G401 (cell line): ENCODE data around the gene CASQ2. TPM values are rescaled to one million over a fixed set of nuclear protein-coding genes. Genes with fewer than 3 reads are reported as not detected.

Experiments used
- DNase-seq: peaks from one replicate; pipeline ENCODE4 v3.0.0-alpha.2; 2015; ENCODE audit warnings: low spot score
- in situ Hi-C: cut with HindIII; loops from 2 replicates; pipeline ENCODE4 v1.10.0; 2016; ENCODE audit warnings: low sequenced_read_pairs, mixed read lengths
- total RNA-seq: library from RNA; depleted of rRNA; stranded (reverse); fragments of >200 nt; shearing (Covaris generic); gene quantifications from 2 replicates; pipeline ENCODE4 v1.2.3, GENCODE V29; 2014

CASQ2 gene
- total RNA-seq, 1 experiment from 2014 or later: not detected

GRCh38 chr1:115710859-115711624 lies 57.5 kb downstream of the CASQ2 start:
- in situ Hi-C loops: no loop called here

DNA sequence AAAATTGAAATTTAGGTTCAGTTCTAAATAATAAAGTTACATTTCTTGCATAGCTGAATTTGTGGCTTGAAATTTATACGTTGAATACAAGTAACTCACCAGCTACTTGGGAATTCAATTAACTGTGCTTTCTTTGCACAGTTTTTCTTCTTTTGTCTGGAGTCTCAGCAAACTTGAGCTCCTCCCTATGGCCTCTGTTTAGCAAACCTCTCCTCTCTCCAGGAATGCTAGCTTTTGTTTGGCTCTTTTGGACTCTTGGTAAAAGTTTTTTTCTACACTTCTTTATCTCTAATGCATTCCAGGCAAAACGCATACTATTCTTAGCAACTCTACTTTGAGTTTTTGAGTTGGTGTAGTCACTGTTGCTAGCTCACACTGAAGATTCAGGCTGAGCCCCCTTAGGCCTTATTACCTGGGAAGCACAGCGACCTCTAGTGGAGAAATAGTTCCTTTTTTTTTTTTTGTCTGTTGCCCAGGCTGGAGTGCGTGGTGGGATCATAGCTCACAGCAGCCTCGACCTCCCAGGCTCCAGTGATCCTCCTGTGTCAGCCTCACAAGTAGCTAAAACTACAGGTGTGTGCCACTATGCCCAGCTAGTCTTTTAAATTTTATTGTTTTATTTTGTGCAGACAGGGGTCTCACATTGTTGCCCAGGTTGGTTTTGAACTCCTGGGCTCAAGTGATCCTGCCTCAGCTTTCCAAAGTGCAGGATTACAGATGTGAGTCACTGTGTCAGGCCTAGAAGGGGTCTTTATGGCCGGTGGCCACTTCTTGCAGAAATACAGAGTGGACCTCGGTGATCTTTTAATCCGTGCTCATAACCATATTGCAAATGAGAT lies 61.7 kb downstream of the CASQ2 start:
- in situ Hi-C loops: no loop called here
- DNase-seq: peak; percentile 23

More at GRCh38 chr1:115710859-115711624, 57.5 kb downstream of the CASQ2 start:
- DNase-seq: no peak

DNA sequence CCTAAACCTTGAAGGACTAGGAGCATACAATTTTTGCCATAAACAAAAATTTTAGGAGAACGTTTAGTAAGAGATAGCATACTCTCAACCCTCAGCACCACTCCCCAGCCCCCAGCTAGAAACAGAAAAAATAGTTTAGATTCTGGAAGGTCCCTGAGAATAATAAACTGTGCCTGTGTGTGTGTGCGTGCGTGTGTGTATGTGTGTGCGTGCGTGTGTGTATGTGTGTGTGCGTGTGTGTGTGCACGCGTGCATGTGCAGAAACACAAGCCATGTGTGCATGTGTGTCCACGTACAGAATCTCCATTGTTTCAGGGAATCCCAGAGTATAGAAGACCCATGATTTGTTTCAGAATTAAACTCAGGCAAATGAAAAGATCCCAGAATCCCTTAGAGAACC lies 62.6 kb downstream of the CASQ2 start:
- no peak for DNase-seq
- in situ Hi-C loops: no loop called here

- in situ Hi-C loops: no loop called here
- DNase-seq: no peak
Measured at GRCh38 chr1:115705085-115705951, 63.2 kb downstream of the CASQ2 start.

GRCh38 chr1:115702959-115703358 lies 65.6 kb downstream of the CASQ2 start:
- DNase-seq: no peak
- in situ Hi-C loops: no loop called here

DNA sequence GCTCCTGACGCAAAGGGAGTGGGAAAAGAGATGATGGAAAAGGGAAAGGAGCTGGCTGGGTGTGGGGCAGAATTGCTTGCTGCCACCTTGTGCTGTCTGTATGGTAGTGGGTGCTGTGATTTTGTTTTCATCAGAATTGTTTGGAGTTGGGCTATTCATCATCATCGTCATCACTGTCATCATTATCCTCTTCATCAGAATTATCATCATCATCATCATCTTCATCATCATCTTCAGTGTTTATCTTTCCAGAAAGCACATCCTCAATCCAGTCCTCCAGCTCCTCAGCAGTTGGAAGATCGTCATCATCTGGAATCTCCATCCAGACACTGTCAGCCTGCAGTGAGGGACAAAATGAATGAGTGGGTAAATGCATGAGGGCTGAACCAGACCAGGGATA lies 67.4 kb downstream of the CASQ2 start:
- no peak for DNase-seq
- in situ Hi-C loops: no loop called here

GRCh38 chr1:115697619-115698018 lies 70.9 kb downstream of the CASQ2 start:
- no peak for DNase-seq
- in situ Hi-C loops: no loop called here

GRCh38 chr1:115694805-115695204 lies 73.7 kb downstream of the CASQ2 start:
- no peak for DNase-seq
- in situ Hi-C loops: no loop called here

DNA sequence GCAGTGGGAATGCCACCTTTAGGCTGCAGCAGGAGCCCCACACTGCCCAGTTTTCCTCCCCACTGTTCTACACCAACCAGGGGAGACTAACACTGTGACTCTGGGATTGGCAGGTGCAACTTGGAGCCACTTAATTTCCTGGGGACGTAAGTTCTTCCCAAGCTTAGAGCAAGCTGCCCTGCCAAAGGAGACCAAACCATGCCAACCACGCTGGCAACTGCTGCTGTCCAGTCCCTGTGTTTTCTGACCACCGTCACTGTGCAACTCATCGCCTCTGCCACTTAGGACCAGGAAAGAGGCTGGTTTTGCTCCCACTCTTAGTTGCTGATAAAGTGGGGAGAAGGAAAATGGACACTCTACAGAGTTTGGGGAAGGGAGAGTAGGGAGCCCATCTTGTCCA lies 76.3 kb downstream of the CASQ2 start:
- no peak for DNase-seq
- in situ Hi-C loops: no loop called here

DNA sequence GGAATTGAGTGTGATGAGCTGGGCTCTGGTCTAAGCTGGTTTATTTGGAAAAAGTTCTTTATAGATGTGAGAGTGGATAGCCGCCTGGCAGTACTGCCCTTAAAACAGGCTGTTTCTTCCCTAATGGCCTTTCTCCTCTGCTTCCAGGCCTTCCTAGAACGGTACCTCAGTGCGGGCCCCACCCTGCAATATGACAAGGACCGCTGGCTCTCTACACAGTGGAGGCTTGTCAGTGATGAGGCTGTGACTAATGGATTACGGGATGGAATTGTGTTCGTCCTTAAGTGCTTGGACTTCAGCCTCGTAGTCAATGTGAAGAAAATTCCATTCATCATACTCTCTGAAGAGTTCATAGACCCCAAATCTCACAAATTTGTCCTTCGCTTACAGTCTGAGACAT lies 77.5 kb downstream of the CASQ2 start:
- no peak for DNase-seq
- in situ Hi-C loops: no loop called here

DNA sequence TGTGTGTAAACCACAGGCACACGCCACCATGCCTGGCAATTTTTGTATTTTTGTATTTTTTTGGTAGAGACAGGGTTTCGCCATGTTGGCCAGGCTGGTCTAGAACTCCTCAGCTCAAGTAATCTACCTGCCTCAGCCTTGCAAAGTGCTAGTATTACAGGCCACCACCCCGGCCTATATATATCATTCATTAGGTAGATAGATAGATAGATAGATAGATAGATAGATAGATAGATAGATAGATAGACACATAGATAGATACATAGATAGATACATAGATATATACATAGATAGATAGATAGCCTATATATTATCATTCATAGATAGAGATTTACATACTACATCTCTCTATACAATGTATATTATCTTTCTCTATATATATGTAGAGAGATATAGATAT lies 80.8 kb downstream of the CASQ2 start:
- no peak for DNase-seq
- in situ Hi-C loops: no loop called here

GRCh38 chr1:115685029-115685705 lies 83.3 kb downstream of the CASQ2 start:
- in situ Hi-C loops: no loop called here
- DNase-seq: no peak

DNA sequence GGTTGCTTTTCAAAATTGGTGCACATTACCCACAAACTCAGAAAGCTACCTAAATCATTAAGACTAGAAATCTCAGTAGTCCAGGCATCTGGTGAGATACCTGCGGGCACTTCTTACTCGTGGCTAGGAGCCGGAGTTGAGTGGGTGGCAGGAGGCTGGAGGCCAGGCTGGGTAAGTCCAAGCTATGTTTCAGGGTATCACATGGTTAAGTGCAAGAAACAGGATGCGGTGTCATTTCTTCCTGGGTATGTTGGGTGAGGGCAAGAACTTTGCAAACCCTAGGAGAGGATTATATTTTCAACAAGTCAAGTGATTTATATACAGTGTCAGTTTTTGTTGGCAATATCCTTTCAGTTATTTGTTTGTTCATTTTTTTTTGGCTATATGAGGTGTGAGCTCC lies 85.7 kb downstream of the CASQ2 start:
- no peak for DNase-seq
- in situ Hi-C loops: no loop called here

- DNase-seq: no peak
- in situ Hi-C loops: no loop called here
Measured at GRCh38 chr1:115680730-115681111, 87.8 kb downstream of the CASQ2 start.

- in situ Hi-C loops: no loop called here
- DNase-seq: no peak
Measured at GRCh38 chr1:115679141-115679611, 89.3 kb downstream of the CASQ2 start.

- in situ Hi-C loops: no loop called here
Measured at GRCh38 chr1:115678141-115678540, 90.4 kb downstream of the CASQ2 start.

GRCh38 chr1:115677565-115677964 lies 90.9 kb downstream of the CASQ2 start:
- no peak for DNase-seq
- in situ Hi-C loops: no loop called here

More at GRCh38 chr1:115678141-115678540, 90.4 kb downstream of the CASQ2 start:
- DNase-seq: no peak

GRCh38 chr1:115677182-115677555 lies 91.3 kb downstream of the CASQ2 start:
- in situ Hi-C loops: no loop called here
- no peak for DNase-seq
